Fibroblast of peridontal ligament (primary cell): ENCODE results near the gene BORCS6.

Experiments
- DNase-seq: peaks from one replicate; pipeline ENCODE4 v3.0.0-alpha.2; 2010; ENCODE audit errors: extremely low read depth

BORCS6 gene

GRCh38 chr17:8142158-8142886 is 47.7 kb downstream of the BORCS6 start:
- no peak for DNase-seq

- no peak for DNase-seq
Observed at GRCh38 chr17:8141741-8142140, 48.2 kb downstream of the BORCS6 start.

DNA sequence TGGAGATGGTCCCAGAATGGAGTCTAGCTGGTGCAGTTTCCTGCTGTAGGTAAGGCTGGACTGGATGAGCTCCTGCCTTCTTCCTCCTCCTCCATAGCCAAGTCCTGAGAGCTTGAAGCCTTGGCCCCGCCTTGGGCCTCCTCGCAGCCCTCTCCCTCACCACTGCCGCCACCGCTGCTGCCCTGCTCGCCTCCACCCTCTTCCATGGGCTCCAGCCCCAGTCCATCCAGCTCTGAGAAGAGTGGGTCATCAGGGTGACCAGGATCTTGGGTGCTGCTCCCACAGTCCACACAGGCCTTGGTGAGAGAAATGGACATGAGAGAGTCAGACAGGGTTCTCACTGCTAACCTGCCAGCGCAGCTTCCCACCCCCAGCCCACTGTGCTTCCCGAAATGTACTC is 48.9 kb downstream of the BORCS6 start:
- DNase-seq = no peak

DNA sequence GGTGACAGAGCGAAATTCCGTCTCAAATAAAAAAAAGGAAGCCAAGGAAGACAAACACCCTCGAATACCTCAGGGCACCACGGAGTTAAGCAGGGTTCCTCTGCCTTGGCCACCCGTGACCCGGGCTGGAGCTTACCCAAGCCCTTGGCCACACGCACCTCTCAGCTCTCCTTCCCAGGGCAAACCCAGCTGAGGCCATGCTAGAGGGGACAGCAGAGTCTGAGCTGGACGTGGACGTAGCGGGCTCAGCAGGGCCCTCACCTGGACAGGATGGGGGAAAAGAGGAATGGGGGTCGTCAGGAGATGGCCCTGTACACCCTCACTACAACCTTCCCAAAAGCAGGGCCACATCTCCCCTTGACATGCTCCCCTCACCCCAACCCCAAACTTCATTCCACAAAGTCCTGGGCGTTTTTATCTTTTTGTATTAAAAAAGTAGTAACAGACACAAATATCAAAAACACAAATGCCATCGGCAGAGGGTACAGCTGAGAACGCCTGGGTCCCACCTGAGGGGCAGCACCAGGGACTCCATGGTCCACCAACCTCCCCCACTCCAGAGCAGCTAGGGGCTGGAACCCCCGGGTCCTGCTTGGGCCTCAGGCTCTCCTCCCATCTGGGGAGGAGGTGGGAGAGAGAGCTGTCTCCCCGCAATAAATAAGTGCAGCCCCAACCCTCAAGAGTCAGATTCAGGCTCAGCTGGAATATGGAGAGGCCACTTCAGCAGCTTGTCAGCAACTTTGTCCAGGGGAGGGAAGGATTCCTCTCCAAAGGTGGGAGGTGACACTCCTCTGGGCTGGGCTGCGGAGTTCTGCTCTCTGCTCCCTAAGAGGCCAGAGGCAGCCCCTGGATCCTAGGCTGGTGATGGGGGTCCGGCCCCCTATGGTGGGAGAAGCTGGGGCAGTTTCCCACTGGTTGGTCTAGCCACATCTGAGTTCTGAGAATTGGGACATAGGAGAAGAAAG is 49.6 kb downstream of the BORCS6 start:
- no peak for DNase-seq

DNA sequence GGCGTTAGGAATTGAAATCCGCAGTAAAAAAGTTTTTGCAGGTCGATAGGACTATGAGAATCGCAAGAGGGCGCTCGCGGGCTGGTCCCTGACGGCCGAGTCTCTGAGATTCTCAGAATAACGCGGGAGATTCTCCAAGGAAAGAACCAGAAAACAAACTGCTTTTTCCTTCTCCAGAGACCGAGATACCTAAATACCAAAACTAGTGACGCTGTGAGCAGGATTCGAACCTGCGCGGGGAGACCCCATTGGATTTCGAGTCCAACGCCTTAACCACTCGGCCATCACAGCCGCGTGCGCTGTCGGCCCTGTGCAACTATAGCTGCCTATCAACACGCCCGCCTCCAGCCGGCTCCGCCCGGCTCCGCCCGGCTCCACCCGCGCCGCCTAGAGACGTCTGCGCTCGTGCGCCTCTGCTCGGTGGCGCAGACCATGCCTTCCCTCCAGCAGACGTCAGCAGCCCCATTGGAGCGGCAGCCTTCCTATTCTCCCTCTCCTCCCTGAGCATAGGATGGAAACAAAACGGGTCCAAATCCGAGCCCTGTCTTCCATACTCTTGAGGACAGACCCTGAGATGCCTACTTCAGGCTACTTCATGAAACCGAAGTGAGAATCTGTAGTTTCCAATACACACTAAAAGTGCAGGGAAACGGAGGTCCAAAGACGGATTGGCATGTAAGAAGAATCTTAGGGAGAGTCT is 51.2 kb downstream of the BORCS6 start:
- peak; percentile 99 for DNase-seq

DNA sequence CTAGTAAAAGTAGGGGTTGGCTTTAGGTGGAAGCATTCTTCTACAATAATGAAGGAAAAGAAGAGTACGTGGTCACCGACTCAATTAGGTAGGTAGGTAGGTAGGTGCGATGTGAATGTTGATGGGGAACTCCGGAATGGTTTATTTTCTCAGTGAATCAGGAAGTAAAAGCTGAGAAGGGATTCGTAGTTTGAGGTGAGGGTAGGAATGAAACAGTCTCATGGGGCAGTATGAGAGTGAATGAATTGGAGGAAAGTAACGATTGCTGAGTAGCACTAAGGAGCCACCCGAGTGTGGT is 51.7 kb downstream of the BORCS6 start:
- no peak for DNase-seq
